Keratinocyte (primary cell): ENCODE results near the gene IFNAR1. TPM values are rescaled to one million over a fixed set of nuclear protein-coding genes. Genes with fewer than 3 reads are reported as not detected.

ENCODE experiments used
- DNase-seq: peaks from one replicate; pipeline ENCODE4 v3.0.0-alpha.2; 2011; ENCODE audit warnings: low read depth, missing footprints, low spot score
- FAIRE-seq: peaks from 2 replicates; lab custom pipeline; 2011; peaks lifted over from hg19 to GRCh38; lab: Jason Lieb, UNC
- H2AFZ ChIP-seq: 2 replicates; pipeline ENCODE4 v1.6.0; 2012; ENCODE audit warnings: low read length, control low read depth, inconsistent platforms; ENCODE audit not compliant: control insufficient read depth
- H3K27ac ChIP-seq: 2 replicates; pipeline ENCODE4 v1.5.1; 2011; ENCODE audit warnings: low read length; ENCODE audit not compliant: control insufficient read depth, insufficient read depth
- H3K27me3 ChIP-seq: 3 replicates; pipeline ENCODE4 v1.6.0; 2011; ENCODE audit warnings: low read length; ENCODE audit not compliant: control insufficient read depth, insufficient read depth; ENCODE audit errors: extremely low read depth
- H3K36me3 ChIP-seq, 2 experiments: 2 replicates in 1 of 2; 3 replicates in 1 of 2; pipeline ENCODE4 v1.5.1; 2011; ENCODE audit warnings: low read length in 2 of 2, mild to moderate bottlenecking in 1 of 2; ENCODE audit not compliant: control insufficient read depth in 2 of 2, insufficient read depth in 2 of 2; ENCODE audit errors: extremely low read depth in 1 of 2
- H3K4me1 ChIP-seq: 3 replicates; pipeline ENCODE4 v1.5.1; 2011; ENCODE audit warnings: low read length; ENCODE audit not compliant: control insufficient read depth, insufficient read depth; ENCODE audit errors: extremely low read depth
- H3K4me2 ChIP-seq: 3 replicates; pipeline ENCODE4 v1.6.0; 2011; ENCODE audit warnings: low read depth, low read length; ENCODE audit not compliant: control insufficient read depth, insufficient read depth; ENCODE audit errors: extremely low read depth
- H3K4me3 ChIP-seq, 3 experiments: fragments of 200-600 bp in 1 of 3; sonication (generic) in 1 of 3; 2 replicates in 2 of 3; 3 replicates in 1 of 3; pipeline ENCODE4 v1.5.1; 2011 to 2016; ENCODE audit warnings: low read length in 3 of 3, mild to moderate bottlenecking in 3 of 3, control low read depth in 2 of 3, inconsistent platforms in 1 of 3, low read depth in 1 of 3, mixed read lengths in 1 of 3, mixed run types in 1 of 3, moderate library complexity in 1 of 3; ENCODE audit not compliant: control insufficient read depth in 2 of 3, insufficient read depth in 2 of 3; ENCODE audit errors: extremely low read depth in 1 of 3
- H3K79me2 ChIP-seq: 2 replicates; pipeline ENCODE4 v1.6.0; 2012; ENCODE audit warnings: low read length; ENCODE audit not compliant: control insufficient read depth, insufficient read depth
- H3K9ac ChIP-seq: 3 replicates; pipeline ENCODE4 v1.6.0; 2011; ENCODE audit warnings: low read length; ENCODE audit not compliant: control insufficient read depth, insufficient read depth; ENCODE audit errors: extremely low read depth
- H3K9me1 ChIP-seq: 3 replicates; pipeline ENCODE4 v1.6.0; 2011; ENCODE audit warnings: low read length; ENCODE audit not compliant: control insufficient read depth, insufficient read depth; ENCODE audit errors: extremely low read depth
- H3K9me3 ChIP-seq: 2 replicates; pipeline ENCODE4 v1.5.1; 2012; ENCODE audit warnings: low read depth, low read length; ENCODE audit not compliant: control insufficient read depth
- H4K20me1 ChIP-seq: 3 replicates; pipeline ENCODE4 v1.6.0; 2011; ENCODE audit warnings: low read length; ENCODE audit not compliant: control insufficient read depth, insufficient read depth; ENCODE audit errors: extremely low read depth
- CTCF ChIP-seq, 3 experiments: IDR thresholded peaks in 1 of 3; conservative IDR thresholded peaks in 1 of 3; optimal IDR thresholded peaks in 1 of 3; 2 replicates in 2 of 3; 3 replicates in 1 of 3; pipeline versions ENCODE3 to v1.5.1; 2011; ENCODE audit warnings: low read length in 3 of 3, mild to moderate bottlenecking in 3 of 3, moderate library complexity in 2 of 3, control low read depth in 1 of 3, inconsistent platforms in 1 of 3; ENCODE audit not compliant: insufficient read depth in 2 of 3; ENCODE audit errors: extremely low read depth in 1 of 3
- EZH2 ChIP-seq: IDR thresholded peaks from one replicate; pipeline ENCODE4 v1.6.1; 2012; ENCODE audit warnings: inconsistent platforms, mild to moderate bottlenecking, low read length, moderate library complexity
- dilution Hi-C: fragments of 300-500 bp; cut with MboI; formaldehyde crosslinking; loops from one replicate; pipeline ENCODE4 v1.7.0; 2020; ENCODE audit warnings: low sequenced_read_pairs; ENCODE audit not compliant: extremely low pct_ligation_motif_present
- polyA plus RNA-seq, 5 experiments: library from polyadenylated mRNA; depleted of rRNA in 3 of 5; stranded (reverse) in 3 of 5; stranded (forward) in 1 of 5; unstranded in 1 of 5; fragments of >200 nt; gene quantifications; 1 replicate in 1 of 5; 2 replicates in 3 of 5; 3 replicates in 1 of 5; pipeline versions ENCODE4 v1.2.1 to v1.2.3, GENCODE V29; 2011 to 2012; ENCODE audit warnings: missing spikeins in 2 of 5, low read depth in 1 of 5, low replicate concordance in 1 of 5

IFNAR1 gene
- polyA plus RNA-seq, 1 donor (not counting 4 experiments of a cell fraction or from before 2014, with no cell fraction given) = 12.6 TPM

GRCh38 chr21:33279330-33279820, 45.4 kb upstream of the IFNAR1 start:
- TF ChIP-seq CTCF (optimal IDR thresholded peaks at IDR 0.05 in 1 of 3, IDR thresholded peaks at IDR 0.05 in 1 of 3, conservative IDR thresholded peaks at IDR 0.05 in 1 of 3; ENCODE audit: extremely low read depth in 1 of 3, insufficient read depth in 2 of 3, low read length in 3 of 3) = no peak
- TF ChIP-seq EZH2 = no peak
- H3K27me3 ChIP-seq = no peaks in the 10 kb centered on the region
- H3K9ac ChIP-seq = no peak overlapping the region
- H3K4me2 ChIP-seq = no peak overlapping the region
- no peaks in the 10 kb centered on the region for H3K9me1 ChIP-seq
- H2AFZ ChIP-seq = no peak overlapping the region
- H3K27ac ChIP-seq = no peak overlapping the region
- no peaks in the 10 kb centered on the region for H4K20me1 ChIP-seq
- peaks cover 5% of the 10 kb centered on the region for H3K9me3 ChIP-seq
- peaks cover 5 to 6% of the 10 kb centered on the region in 2 experiments for H3K36me3 ChIP-seq
- peaks cover 8% of the 10 kb centered on the region for H3K4me1 ChIP-seq
- H3K79me2 ChIP-seq = no peaks in the 10 kb centered on the region
- dilution Hi-C loops = no loop called here
- FAIRE-seq = no peak
- DNase-seq = no peak
- H3K4me3 ChIP-seq = no peak overlapping the region

GRCh38 chr21:33281096-33281652, 43.6 kb upstream of the IFNAR1 start:
- H3K4me2 ChIP-seq = no peak overlapping the region
- H3K9me3 ChIP-seq = peaks cover 5% of the 10 kb centered on the region
- no peak overlapping the region for H3K9ac ChIP-seq
- H2AFZ ChIP-seq = no peak overlapping the region
- dilution Hi-C loops = no loop called here
- TF ChIP-seq CTCF (optimal IDR thresholded peaks at IDR 0.05 in 1 of 3, IDR thresholded peaks at IDR 0.05 in 1 of 3, conservative IDR thresholded peaks at IDR 0.05 in 1 of 3; ENCODE audit: extremely low read depth in 1 of 3, insufficient read depth in 2 of 3, low read length in 3 of 3) = no peak
- TF ChIP-seq EZH2 = no peak
- H3K36me3 ChIP-seq = peaks cover 5 to 6% of the 10 kb centered on the region in 2 experiments
- H3K27me3 ChIP-seq = no peaks in the 10 kb centered on the region
- no peaks in the 10 kb centered on the region for H4K20me1 ChIP-seq
- DNase-seq = no peak
- peaks cover 8% of the 10 kb centered on the region for H3K4me1 ChIP-seq
- no peak overlapping the region for H3K27ac ChIP-seq
- H3K79me2 ChIP-seq = no peaks in the 10 kb centered on the region
- no peaks in the 10 kb centered on the region for H3K9me1 ChIP-seq
- no peak for FAIRE-seq
- H3K4me3 ChIP-seq = no peak overlapping the region
